Muscle layer of duodenum (tissue), 2 donors: ENCODE measurements around the gene CRIM1.
A peak's percentile ranks its signal among the peaks of the same experiment; 100 is the strongest.

ENCODE experiments used
- H3K27ac ChIP-seq: one replicate; pipeline ENCODE4 v1.7.0; 2013; ENCODE audit warnings: mild to moderate bottlenecking, low read length
- H3K27me3 ChIP-seq: one replicate; pipeline ENCODE4 v1.7.0; 2013; ENCODE audit warnings: low read depth, mild to moderate bottlenecking, control low read depth, low read length
- H3K36me3 ChIP-seq, 2 donors: one replicate each; pipeline ENCODE4 v1.7.0; 2013; ENCODE audit warnings: low read length in 2 of 2, control low read depth in 1 of 2, mild to moderate bottlenecking in 1 of 2; ENCODE audit not compliant: insufficient read depth in 2 of 2, control insufficient read depth in 1 of 2
- H3K4me1 ChIP-seq, 2 donors: one replicate each; pipeline ENCODE4 v1.7.0; 2013; ENCODE audit warnings: low read length in 2 of 2, mild to moderate bottlenecking in 2 of 2, control low read depth in 1 of 2, moderate library complexity in 1 of 2; ENCODE audit not compliant: insufficient read depth in 2 of 2, control insufficient read depth in 1 of 2
- H3K4me3 ChIP-seq, 2 donors: one replicate each; pipeline ENCODE4 v1.7.0; 2013; ENCODE audit warnings: low read length in 2 of 2, low read depth in 1 of 2, mild to moderate bottlenecking in 1 of 2
- H3K9me3 ChIP-seq, 2 donors: one replicate each; pipeline ENCODE4 v1.7.0; 2013; ENCODE audit warnings: low read length in 2 of 2, control low read depth in 1 of 2, mild to moderate bottlenecking in 1 of 2; ENCODE audit not compliant: control insufficient read depth in 1 of 2
- donor health status: healthy.

Gene CRIM1

DNA sequence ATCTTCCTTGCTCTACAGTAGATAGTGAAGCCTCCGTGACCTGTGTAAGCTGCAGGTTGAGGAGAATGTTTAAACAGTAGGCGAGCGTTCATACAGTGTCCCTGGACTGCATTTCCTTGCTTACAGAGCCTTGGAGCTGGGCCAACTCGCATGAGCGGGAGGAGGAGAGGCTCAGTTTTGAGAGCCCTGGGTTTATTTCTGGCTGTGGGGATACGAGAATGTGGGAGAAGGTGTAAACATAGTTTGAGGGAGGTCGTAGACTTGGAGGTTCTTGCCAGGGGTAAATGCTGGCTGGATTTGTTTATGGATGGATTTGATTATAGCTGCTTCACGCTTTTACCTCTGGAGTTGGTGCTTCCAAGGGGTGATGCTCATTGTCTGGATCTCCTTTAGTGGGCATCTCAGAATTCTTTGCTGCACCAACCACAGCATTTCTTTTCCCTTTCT is 20.8 kb downstream of the CRIM1 start:
- Histone ChIP-seq H3K27me3 (no peaks in the 10 kb centered on the region), H3K27ac (no peak overlapping the region), H3K9me3 (no peaks in the 10 kb centered on the region), H3K4me3 (peak overlapping the region in 1 of 2 donors; percentile 2), H3K36me3 (no peaks in the 10 kb centered on the region), H3K4me1 (peaks cover 7 to 35% of the 10 kb centered on the region in 2 donors)

DNA sequence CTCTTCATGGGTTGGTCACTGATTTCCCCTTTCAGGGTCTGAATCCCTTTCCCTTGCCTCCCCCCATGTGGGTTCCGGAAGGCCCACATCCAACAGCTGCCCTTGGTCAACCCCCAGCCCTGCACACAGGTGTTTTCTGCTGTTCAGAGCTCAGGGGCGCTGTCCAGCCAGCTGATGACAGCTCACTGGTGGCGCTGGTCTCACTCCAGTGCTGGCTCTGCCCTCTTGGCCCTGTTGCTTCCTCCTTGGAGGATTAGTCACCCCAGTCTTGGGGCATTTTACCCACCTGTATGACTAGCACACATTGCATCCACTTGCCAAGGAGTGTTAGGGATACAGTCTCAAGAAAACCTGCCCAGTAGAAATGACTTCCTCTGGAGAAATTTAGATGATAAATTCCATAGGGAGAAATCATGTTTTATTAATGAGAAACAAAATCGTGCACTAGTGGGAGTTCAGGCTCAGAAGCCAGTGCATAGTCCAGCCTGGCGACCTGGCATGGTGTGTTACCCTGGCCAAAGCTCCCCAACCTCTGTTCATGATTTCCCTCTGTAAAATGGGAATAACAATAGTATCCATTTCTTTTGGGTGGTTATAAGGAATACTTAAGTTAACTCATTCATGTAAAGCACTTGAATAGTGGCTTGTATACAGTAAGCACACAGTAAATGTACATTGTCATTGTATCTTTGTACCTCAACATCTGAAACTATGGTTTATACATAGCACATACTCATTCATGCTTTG is 21.6 kb downstream of the CRIM1 start:
- H3K9me3 ChIP-seq = no peaks in the 10 kb centered on the region
- H3K4me3 ChIP-seq = no peak overlapping the region
- H3K36me3 ChIP-seq = no peaks in the 10 kb centered on the region
- H3K27ac ChIP-seq = no peak overlapping the region
- no peaks in the 10 kb centered on the region for H3K27me3 ChIP-seq
- H3K4me1 ChIP-seq = peaks cover 7 to 35% of the 10 kb centered on the region in 2 donors

DNA sequence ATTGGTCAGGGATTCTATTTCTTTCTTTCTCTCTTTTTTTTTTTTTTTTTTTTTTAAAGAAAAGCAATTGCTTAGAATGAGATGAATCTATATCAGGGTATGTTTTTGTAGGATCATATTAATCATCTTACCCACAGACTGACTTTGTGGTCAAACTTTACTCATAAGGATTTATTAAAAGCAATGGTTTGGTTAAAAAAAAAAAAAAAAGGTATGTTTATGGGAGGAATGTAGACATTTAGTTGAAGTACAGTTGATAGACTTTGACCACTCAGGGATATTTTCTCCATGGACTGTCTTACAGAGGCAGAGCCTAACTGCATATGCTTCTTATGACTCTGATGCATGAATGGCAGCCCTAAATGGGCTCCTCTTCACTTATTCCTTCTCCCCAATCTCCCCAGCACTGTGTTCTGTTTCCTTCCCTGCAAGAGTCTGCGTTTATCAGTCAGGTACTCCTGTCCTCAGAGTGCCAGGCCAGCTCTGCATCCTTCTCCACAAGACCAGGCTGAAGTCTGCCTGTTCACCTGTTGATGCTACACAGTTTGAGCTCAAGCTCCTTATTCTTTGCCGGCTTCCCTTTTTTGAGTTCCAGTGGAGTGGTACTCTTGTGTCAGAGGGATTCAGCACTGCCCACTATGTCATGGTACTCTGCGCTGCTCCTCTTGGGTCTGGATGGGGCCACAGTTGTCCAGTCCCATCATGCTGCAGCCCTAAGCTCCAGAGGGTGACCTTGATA is 24.3 kb downstream of the CRIM1 start:
- H3K36me3 ChIP-seq = no peaks in the 10 kb centered on the region
- H3K4me1 ChIP-seq = peaks cover 7 to 23% of the 10 kb centered on the region in 2 donors
- no peaks in the 10 kb centered on the region for H3K27me3 ChIP-seq
- H3K4me3 ChIP-seq = no peak overlapping the region
- H3K27ac ChIP-seq = no peak overlapping the region
- H3K9me3 ChIP-seq = no peaks in the 10 kb centered on the region

DNA sequence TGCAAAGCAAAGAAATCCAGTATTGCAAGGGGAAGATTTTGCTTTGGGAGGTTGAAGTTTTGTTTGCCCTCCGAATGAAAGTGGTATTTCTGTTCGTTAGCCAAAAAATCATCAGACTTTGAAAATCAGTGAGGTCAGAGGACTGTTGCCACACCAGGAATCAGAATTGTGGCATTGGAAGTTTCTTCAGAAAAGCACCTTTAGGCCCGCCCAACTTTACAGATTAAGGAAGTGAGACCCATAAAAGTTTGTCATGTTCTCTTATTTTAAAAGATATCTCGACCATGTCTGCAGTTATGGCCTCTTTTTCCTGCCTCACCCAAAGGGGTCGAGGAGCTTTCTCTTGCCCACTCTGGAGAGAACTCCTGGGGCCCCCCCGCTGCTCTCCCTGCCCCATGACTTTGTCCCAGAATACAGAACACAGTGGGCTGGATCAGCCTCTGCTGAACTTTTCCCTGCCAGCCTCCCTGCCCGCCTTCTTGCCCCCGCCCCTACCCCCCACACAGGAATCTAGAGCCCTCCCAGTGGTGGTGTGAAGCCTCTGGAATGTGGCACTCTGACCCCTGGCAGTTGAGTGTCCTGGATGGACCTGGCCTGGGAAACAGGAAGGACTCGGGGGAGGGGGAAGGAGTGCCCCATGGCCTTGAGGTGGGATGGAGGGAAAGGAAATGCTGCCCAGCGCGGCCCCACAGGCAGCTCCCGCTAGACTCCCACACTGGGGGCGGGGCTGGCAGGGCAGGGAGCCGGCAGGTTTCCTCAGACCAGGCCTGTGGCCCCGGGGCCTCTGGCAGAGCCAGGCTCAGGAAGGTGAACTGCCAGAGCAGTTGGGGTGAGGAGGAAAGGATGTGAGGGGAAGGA is 25.3 kb downstream of the CRIM1 start:
- Histone ChIP-seq H3K4me3 (no peak overlapping the region), H3K27ac (no peak overlapping the region), H3K36me3 (no peaks in the 10 kb centered on the region), H3K4me1 (peaks cover 3 to 15% of the 10 kb centered on the region in 2 donors), H3K9me3 (no peaks in the 10 kb centered on the region), H3K27me3 (no peaks in the 10 kb centered on the region)

DNA sequence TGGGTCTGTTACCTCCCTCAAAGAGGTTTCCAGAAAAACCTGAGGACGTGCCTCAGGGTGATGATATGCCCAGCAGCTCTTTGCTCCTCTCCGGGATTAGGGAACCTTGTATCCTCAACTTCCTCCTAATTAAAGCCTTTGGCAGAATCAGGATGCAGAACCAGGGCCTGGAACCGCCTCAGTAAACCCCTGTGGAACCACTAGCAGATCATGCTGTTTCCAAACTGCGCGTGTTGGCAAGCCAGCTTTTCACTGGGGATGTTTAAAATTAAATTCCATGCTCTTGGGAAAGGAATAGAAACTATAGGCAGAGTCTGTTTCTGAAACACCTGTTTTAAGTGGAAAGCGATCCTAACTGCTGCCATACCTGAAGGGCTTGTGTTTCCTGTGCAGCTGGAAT is 26.4 kb downstream of the CRIM1 start:
- no peak overlapping the region for H3K4me3 ChIP-seq
- H3K27me3 ChIP-seq = no peaks in the 10 kb centered on the region
- no peaks in the 10 kb centered on the region for H3K9me3 ChIP-seq
- H3K36me3 ChIP-seq = no peaks in the 10 kb centered on the region
- no peak overlapping the region for H3K27ac ChIP-seq
- H3K4me1 ChIP-seq = peaks cover 0 to 4% of the 10 kb centered on the region in 2 donors

DNA sequence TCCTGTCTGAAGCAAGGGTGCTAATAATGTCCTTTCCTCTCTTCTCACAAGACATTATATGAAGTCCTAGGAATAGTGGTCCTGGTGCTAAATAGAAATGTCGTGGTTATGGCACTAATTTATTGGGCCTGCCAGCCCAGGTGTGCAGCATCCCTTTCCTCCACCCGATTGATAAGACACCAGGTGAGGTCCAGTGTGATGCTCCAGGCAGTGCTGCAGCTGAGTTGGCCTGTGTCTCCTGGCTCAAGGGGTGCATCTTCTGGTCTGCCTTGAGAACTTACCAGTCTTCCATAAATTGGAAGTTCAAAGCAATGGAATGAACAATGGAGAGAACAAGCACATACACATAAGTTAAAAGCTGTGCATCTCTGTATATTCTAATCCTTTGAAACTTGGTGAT is 26.9 kb downstream of the CRIM1 start:
- Histone ChIP-seq H3K4me1 (no peaks in the 10 kb centered on the region), H3K9me3 (no peaks in the 10 kb centered on the region), H3K4me3 (no peak overlapping the region), H3K27ac (no peak overlapping the region), H3K36me3 (no peaks in the 10 kb centered on the region), H3K27me3 (no peaks in the 10 kb centered on the region)

DNA sequence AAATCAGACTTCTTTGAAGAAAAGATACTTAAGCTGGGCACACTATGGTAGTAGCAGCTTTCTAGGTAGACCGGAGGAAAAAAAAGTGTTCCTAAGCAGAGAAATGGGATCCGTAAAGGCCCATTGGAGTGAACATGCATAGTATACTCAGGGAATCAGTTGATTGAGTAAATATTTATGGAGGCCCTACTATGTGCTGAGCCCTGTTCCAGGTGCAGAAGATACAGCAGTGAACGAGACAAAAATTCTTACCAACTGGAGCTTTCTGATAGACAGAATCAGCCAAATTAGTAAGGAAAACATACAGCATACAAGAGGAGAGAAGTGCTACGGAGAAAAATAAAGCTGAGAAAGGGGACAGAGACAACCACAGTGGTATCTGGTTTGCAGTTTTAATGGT is 28.1 kb downstream of the CRIM1 start:
- no peaks in the 10 kb centered on the region for H3K27me3 ChIP-seq
- no peaks in the 10 kb centered on the region for H3K36me3 ChIP-seq
- H3K27ac ChIP-seq = no peak overlapping the region
- H3K4me1 ChIP-seq = no peaks in the 10 kb centered on the region
- no peaks in the 10 kb centered on the region for H3K9me3 ChIP-seq
- no peak overlapping the region for H3K4me3 ChIP-seq

DNA sequence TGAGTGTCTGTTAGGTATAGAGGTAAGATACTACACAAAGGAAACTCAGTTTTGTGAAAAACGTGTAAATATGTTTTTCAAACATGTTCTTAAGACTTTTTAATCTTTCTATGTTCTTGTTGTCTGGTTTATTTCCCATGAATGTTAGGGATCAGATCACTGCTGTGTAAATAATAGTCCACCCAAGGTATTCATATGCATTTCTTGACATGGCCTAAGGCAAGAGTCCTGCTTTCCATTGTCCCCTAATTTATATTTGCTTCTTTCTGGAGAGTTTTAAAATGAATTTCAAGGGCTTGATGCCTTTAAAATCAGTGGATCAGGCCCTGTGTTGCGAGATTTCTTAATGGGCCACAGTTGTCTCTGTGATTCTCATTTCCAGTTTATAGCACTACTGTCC is 28.9 kb downstream of the CRIM1 start:
- H3K4me1 ChIP-seq = peaks cover 0 to 5% of the 10 kb centered on the region in 2 donors
- no peaks in the 10 kb centered on the region for H3K27me3 ChIP-seq
- no peaks in the 10 kb centered on the region for H3K36me3 ChIP-seq
- H3K27ac ChIP-seq = no peak overlapping the region
- H3K9me3 ChIP-seq = no peaks in the 10 kb centered on the region
- no peak overlapping the region for H3K4me3 ChIP-seq

DNA sequence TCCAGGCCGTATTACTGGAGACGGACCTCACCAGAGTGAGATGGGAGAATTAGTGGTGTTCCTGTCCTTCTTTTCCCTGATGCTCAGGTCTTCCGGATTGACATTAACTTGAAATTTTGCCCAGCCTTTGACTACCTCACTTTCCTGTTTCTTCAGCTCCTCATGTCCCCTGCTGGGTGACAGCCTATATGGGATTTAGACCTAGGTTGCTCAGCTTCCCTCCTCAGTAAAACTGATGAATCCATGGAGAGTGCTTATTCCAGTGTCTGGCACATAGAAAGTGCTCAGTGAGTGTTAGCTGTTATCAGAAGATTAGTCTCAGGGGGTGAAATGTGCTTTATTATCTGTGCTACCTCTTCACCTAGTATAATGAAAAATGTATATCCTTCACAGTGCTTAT is 30.0 kb downstream of the CRIM1 start:
- peaks cover 0 to 15% of the 10 kb centered on the region in 2 donors for H3K4me1 ChIP-seq

DNA sequence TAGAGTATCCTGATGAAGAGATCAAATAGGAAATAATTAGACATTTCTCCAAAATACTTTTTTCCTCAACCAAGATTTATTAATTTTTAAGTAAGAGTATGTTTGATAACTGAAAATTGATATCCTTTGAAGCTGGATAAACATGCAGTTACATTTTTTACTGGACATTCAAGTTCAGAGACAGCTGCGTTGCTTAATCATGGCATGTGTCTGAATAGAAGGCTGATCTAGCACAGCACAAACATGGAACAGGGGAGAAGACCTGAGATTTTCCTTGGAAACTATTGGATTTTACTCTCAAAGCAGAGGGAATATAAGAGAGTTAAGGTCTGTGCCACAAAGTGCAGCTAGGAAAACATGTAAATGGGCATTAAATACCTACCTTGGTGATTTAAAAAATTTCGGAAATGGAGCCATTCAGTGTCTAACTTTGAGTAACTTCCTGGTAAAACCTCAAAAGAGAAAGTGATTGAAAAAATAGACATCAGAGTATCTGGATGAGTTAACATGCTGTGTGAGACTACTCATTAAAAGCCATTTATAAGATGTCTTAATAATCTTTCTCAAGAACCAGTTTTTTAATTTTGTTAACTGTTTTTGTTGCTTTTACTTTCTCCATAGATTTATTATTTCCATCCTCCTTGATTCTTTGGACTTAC is 31.8 kb downstream of the CRIM1 start:
- Histone ChIP-seq H3K36me3 (no peaks in the 10 kb centered on the region), H3K9me3 (no peaks in the 10 kb centered on the region), H3K27me3 (no peaks in the 10 kb centered on the region), H3K27ac (no peak overlapping the region), H3K4me3 (no peak overlapping the region), H3K4me1 (peaks cover 0 to 15% of the 10 kb centered on the region in 2 donors)

More for the DNA sequence above, 30.0 kb downstream of the CRIM1 start:
- H3K9me3 ChIP-seq = no peaks in the 10 kb centered on the region
- no peak overlapping the region for H3K27ac ChIP-seq
- no peaks in the 10 kb centered on the region for H3K36me3 ChIP-seq
- H3K27me3 ChIP-seq = no peaks in the 10 kb centered on the region
- no peak overlapping the region for H3K4me3 ChIP-seq

DNA sequence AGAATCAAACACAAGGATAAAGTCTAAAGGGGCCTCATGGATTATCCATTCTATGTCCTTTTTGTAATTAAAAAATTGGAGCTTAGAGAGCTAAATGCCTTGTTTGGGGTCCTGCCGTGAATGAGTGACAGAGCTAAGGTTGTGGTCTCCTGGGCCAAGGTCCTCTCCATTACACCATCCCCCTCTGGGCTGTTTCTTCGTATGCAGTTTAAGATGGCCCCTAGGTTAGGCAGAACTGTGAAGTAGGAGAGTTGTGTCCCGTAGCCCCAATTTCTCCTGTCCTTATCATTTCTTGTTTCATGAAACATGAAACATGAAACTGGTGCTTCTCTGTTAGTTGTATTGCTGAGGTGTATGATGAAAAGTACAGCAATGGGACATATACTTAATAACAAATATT is 32.9 kb downstream of the CRIM1 start:
- Histone ChIP-seq H3K27me3 (no peaks in the 10 kb centered on the region), H3K27ac (no peak overlapping the region), H3K4me1 (peaks cover 0 to 16% of the 10 kb centered on the region in 2 donors), H3K36me3 (no peaks in the 10 kb centered on the region), H3K4me3 (no peak overlapping the region), H3K9me3 (no peaks in the 10 kb centered on the region)
